Endothelial cell of umbilical vein (primary cell): ENCODE data around the gene FAM217A. TPM values are rescaled to one million over a fixed set of nuclear protein-coding genes. Genes with fewer than 3 reads are reported as not detected.

Source experiments
- BruUV-seq: library from RNA; stranded (reverse); fragments of 400-500 nt; replicated peaks from 2 replicates; lab custom pipeline; 2021; lab: Mats Ljungman, UMichigan
- CTCF ChIA-PET: fragments of 300-600, 350-600 bp; sonication (Branson Sonifier 250); formaldehyde crosslinking; loops from one replicate; lab custom pipeline; 2021; ENCODE audit warnings: antibody characterized with exemption, inconsistent platforms; lab: Charles Lee
- POLR2A ChIA-PET: fragments of 300-600, 350-600 bp; sonication (Branson Sonifier 250); formaldehyde crosslinking; loops from one replicate; lab custom pipeline; 2021; ENCODE audit warnings: antibody characterized with exemption, inconsistent platforms; lab: Charles Lee
- DNase-seq: peaks from one replicate; pipeline ENCODE4 v3.0.0-alpha.2; 2011; ENCODE audit warnings: low read depth, low spot score
- FAIRE-seq: peaks from 2 replicates; lab custom pipeline; 2011; peaks lifted over from hg19 to GRCh38; lab: Jason Lieb, UNC
- H2AFZ ChIP-seq: 2 replicates; pipeline ENCODE4 v1.6.0; 2012; ENCODE audit warnings: low read depth, low read length, control low read depth, inconsistent platforms
- H3K27ac ChIP-seq: 2 replicates; pipeline ENCODE4 v1.5.1; 2011; ENCODE audit warnings: low read depth, mild to moderate bottlenecking, control low read depth, low read length, moderate library complexity; ENCODE audit not compliant: insufficient read depth
- H3K27me3 ChIP-seq, 2 experiments: 2 replicates each; pipeline versions ENCODE4 v1.6.0 to v1.6.1; 2011; ENCODE audit warnings: low read length in 2 of 2, mixed read lengths in 1 of 2; ENCODE audit not compliant: control insufficient read depth in 2 of 2, insufficient read depth in 2 of 2
- H3K36me3 ChIP-seq, 2 experiments: 2 replicates in 1 of 2; 3 replicates in 1 of 2; pipeline ENCODE4 v1.5.1; 2011; ENCODE audit warnings: low read length in 2 of 2, mild to moderate bottlenecking in 1 of 2, moderate library complexity in 1 of 2; ENCODE audit not compliant: control insufficient read depth in 2 of 2, insufficient read depth in 2 of 2; ENCODE audit errors: extremely low read depth in 1 of 2
- H3K4me1 ChIP-seq: 3 replicates; pipeline ENCODE4 v1.5.1; 2011; ENCODE audit warnings: mild to moderate bottlenecking, low read length; ENCODE audit not compliant: control insufficient read depth, insufficient read depth; ENCODE audit errors: extremely low read depth
- H3K4me2 ChIP-seq: 2 replicates; pipeline ENCODE4 v1.6.1; 2011; ENCODE audit warnings: low read length, control low read depth, mixed read lengths; ENCODE audit not compliant: insufficient read depth
- H3K4me3 ChIP-seq, 3 experiments: fragments of 200-600 bp in 1 of 3; sonication (generic), shearing (Covaris generic) in 1 of 3; replicated peaks in 1 of 3; 2 replicates each; pipeline ENCODE4 v1.5.1; 2011 to 2016; ENCODE audit warnings: control low read depth in 3 of 3, low read length in 3 of 3, mild to moderate bottlenecking in 2 of 3, inconsistent platforms in 1 of 3, low read depth in 1 of 3, moderate library complexity in 1 of 3; ENCODE audit not compliant: insufficient read depth in 1 of 3
- H3K79me2 ChIP-seq: 2 replicates; pipeline ENCODE4 v1.6.0; 2012; ENCODE audit warnings: low read length, inconsistent platforms; ENCODE audit not compliant: control insufficient read depth, insufficient read depth
- H3K9ac ChIP-seq: replicated peaks from 2 replicates; pipeline ENCODE3; 2011; ENCODE audit warnings: low read length, control low read depth; ENCODE audit not compliant: insufficient read depth; ENCODE audit errors: extremely low read depth
- H3K9me1 ChIP-seq: replicated peaks from 3 replicates; pipeline ENCODE4 v1.6.0; 2011; ENCODE audit warnings: mild to moderate bottlenecking, low read length; ENCODE audit not compliant: control insufficient read depth, insufficient read depth; ENCODE audit errors: extremely low read depth
- H3K9me3 ChIP-seq: replicated peaks from 2 replicates; pipeline ENCODE4 v1.5.1; 2012; ENCODE audit warnings: low read length, inconsistent platforms; ENCODE audit not compliant: control insufficient read depth, insufficient read depth
- H4K20me1 ChIP-seq: replicated peaks from 2 replicates; pipeline ENCODE3; 2011; ENCODE audit warnings: mild to moderate bottlenecking, low read length; ENCODE audit not compliant: control insufficient read depth, insufficient read depth; ENCODE audit errors: extremely low read depth
- EZH2 ChIP-seq: IDR thresholded peaks from 2 replicates; pipeline ENCODE4 v1.6.1; 2012; ENCODE audit warnings: borderline replicate concordance, low read depth, mild to moderate bottlenecking, moderate library complexity, low read length, inconsistent platforms; ENCODE audit not compliant: severe bottlenecking
- FOS ChIP-seq: IDR thresholded peaks from 2 replicates; pipeline ENCODE4 v1.6.1; 2011; ENCODE audit warnings: mild to moderate bottlenecking, low read length, moderate library complexity, borderline replicate concordance; ENCODE audit not compliant: insufficient read depth
- GATA2 ChIP-seq: IDR thresholded peaks from 2 replicates; pipeline ENCODE4 v1.7.0; 2011; ENCODE audit warnings: low read depth, mild to moderate bottlenecking, moderate library complexity, mixed read lengths, low read length; ENCODE audit not compliant: insufficient read length, insufficient read depth
- JUN ChIP-seq: IDR thresholded peaks from 2 replicates; pipeline ENCODE4 v1.6.1; 2011; ENCODE audit warnings: borderline replicate concordance, low read depth; ENCODE audit not compliant: insufficient read length, insufficient read depth
- MYC ChIP-seq: IDR thresholded peaks from one replicate; pipeline ENCODE4 v1.6.1; 2011; ENCODE audit warnings: mild to moderate bottlenecking, low read depth, low read length
- POLR2A ChIP-seq: IDR thresholded peaks from 2 replicates; pipeline ENCODE4 v1.6.1; 2012; ENCODE audit warnings: low read depth, mild to moderate bottlenecking, control low read depth, low read length
- POLR2AphosphoS5 ChIP-seq: IDR thresholded peaks from 2 replicates; pipeline ENCODE4 v1.6.1; 2012; ENCODE audit warnings: low read depth, mild to moderate bottlenecking, control low read depth, low read length, moderate library complexity; ENCODE audit not compliant: insufficient read depth
- dilution Hi-C: fragments of 300-500 bp; cut with MboI; formaldehyde crosslinking; loops from one replicate; pipeline ENCODE4 v1.15.0; 2019; ENCODE audit warnings: low sequenced_read_pairs; ENCODE audit not compliant: extremely low pct_ligation_motif_present
- intact Hi-C: fragments of 100-400 bp; cut with micrococcal nuclease; formaldehyde crosslinking; loops from one replicate; pipeline ENCODE4 v1.10.0; 2022
- polyA plus RNA-seq, 4 experiments: library from polyadenylated mRNA; depleted of rRNA in 3 of 4; stranded (reverse) in 3 of 4; unstranded in 1 of 4; fragments of >200 nt; gene quantifications; 2 replicates each; pipeline versions ENCODE4 v1.2.1 to v1.2.3, GENCODE V29; 2011 to 2012; ENCODE audit warnings: missing spikeins in 1 of 4
- total RNA-seq: library from RNA; stranded (reverse); gene quantifications from 2 replicates; pipeline ENCODE4 v1.2.3, GENCODE V29; 2021
- TF ChIP-seq, protein P1 (sequence below): IDR thresholded peaks from 2 replicates; pipeline ENCODE4 v1.6.1; 2011; ENCODE audit not compliant: insufficient read depth, insufficient read length
- TF ChIP-seq, protein P2 (sequence below), 2 donors: IDR thresholded peaks; 1 replicate in 1 of 2; 2 replicates in 1 of 2; pipeline ENCODE4 v1.5.1; 2011; ENCODE audit warnings: low read length in 2 of 2, mild to moderate bottlenecking in 2 of 2, moderate library complexity in 2 of 2, control low read depth in 1 of 2, inconsistent platforms in 1 of 2, low read depth in 1 of 2; ENCODE audit not compliant: insufficient read depth in 1 of 2; ENCODE audit errors: extremely low read depth in 1 of 2

Gene FAM217A
- total and polyA plus RNA-seq, 2 donors (not counting 3 experiments of a cell fraction or from before 2014, with no cell fraction given), result not detected

DNA sequence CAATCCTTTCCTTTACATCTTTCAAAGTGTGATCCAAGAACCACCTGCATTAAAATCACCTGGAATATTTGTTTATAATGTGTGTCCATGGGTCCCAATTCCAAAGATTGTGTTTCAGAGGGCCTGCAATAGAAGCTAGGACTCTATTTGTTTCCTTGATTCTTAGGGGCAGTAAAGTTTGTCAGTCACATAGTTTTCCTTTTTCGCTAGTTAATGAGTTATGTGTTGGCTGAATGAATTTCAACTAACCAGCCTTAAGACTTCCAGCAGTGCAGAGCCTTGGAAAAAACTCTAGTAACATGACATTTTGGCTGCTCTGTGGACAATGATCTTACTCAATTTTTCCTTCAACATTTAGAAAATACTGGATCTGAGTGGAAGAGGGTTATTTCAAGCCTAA is 11.3 kb downstream of the FAM217A start:
- Histone ChIP-seq H2AFZ (no peak overlapping the region), H4K20me1 (no peaks in the 10 kb centered on the region), H3K9me3 (no peaks in the 10 kb centered on the region), H3K4me3 (no peak overlapping the region), H3K9me1 (no peaks in the 10 kb centered on the region), H3K79me2 (no peaks in the 10 kb centered on the region), H3K36me3 (peaks cover 0 to 5% of the 10 kb centered on the region in 2 experiments), H3K9ac (no peak overlapping the region), H3K4me1 (peaks cover under 1% of the 10 kb centered on the region), H3K27me3 (no peaks in the 10 kb centered on the region), H3K27ac (no peak overlapping the region), H3K4me2 (no peak overlapping the region)
- no peak for DNase-seq
- peak; percentile 50 for FAIRE-seq
- POLR2A ChIA-PET, result interaction anchor here (1.0 kb wide), 1 partner anchor 12 kb away, joined by 7 read pairs; no protein-coding TSS in a partner anchor
- TF ChIP-seq, protein P1, sequence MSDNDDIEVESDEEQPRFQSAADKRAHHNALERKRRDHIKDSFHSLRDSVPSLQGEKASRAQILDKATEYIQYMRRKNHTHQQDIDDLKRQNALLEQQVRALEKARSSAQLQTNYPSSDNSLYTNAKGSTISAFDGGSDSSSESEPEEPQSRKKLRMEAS, result no peak
- TF ChIP-seq JUN (no peak), MYC (no peak), GATA2 (no peak), FOS (no peak), POLR2AphosphoS5 (no peak), EZH2 (no peak), POLR2A (no peak)
- TF ChIP-seq, protein P2, sequence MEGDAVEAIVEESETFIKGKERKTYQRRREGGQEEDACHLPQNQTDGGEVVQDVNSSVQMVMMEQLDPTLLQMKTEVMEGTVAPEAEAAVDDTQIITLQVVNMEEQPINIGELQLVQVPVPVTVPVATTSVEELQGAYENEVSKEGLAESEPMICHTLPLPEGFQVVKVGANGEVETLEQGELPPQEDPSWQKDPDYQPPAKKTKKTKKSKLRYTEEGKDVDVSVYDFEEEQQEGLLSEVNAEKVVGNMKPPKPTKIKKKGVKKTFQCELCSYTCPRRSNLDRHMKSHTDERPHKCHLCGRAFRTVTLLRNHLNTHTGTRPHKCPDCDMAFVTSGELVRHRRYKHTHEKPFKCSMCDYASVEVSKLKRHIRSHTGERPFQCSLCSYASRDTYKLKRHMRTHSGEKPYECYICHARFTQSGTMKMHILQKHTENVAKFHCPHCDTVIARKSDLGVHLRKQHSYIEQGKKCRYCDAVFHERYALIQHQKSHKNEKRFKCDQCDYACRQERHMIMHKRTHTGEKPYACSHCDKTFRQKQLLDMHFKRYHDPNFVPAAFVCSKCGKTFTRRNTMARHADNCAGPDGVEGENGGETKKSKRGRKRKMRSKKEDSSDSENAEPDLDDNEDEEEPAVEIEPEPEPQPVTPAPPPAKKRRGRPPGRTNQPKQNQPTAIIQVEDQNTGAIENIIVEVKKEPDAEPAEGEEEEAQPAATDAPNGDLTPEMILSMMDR (IDR thresholded peaks at IDR 0.05; ENCODE audit: extremely low read depth in 1 of 2, insufficient read depth in 1 of 2, low read depth in 1 of 2, low read length in 2 of 2), result no peak
- no TSS peak for BruUV-seq
- intact Hi-C loops (no loop called here), dilution Hi-C loops (no loop called here)
- CTCF ChIA-PET, result interaction anchor here (1.6 kb wide), 1 partner anchor 10 kb away, joined by 3 read pairs; no protein-coding TSS in a partner anchor
